IMR-90 (cell line): ENCODE measurements around the gene ERMP1. TPM values are rescaled to one million over a fixed set of nuclear protein-coding genes. Genes with fewer than 3 reads are reported as not detected.

Experiments used
- ATAC-seq: fragments of 200-7000 bp; cut with Tn5 transposase; 2 replicates; pipeline ENCODE4 v1.9.1; 2020; ENCODE audit warnings: low read depth, mild to moderate bottlenecking, moderate library complexity
- BruUV-seq: library from RNA; stranded (reverse); fragments of 400-500 nt; replicated peaks from 2 replicates; lab custom pipeline; 2021; lab: Mats Ljungman, UMichigan
- CTCF ChIA-PET: fragments of 300-600 bp; formaldehyde crosslinking; extraction: SDS; loops from one replicate; lab custom pipeline; 2021; ENCODE audit warnings: antibody characterized with exemption; lab: Yijun Ruan, JAX
- POLR2A ChIA-PET: fragments of 300-600 bp; sonication (Branson Sonifier 250); formaldehyde crosslinking; loops from one replicate; lab custom pipeline; 2022; ENCODE audit warnings: antibody characterized with exemption; ENCODE audit not compliant: unreplicated experiment; lab: Charles Lee
- DNase-seq: peaks from one replicate; pipeline ENCODE4 v3.0.0; 2013
- H2AFZ ChIP-seq: replicated peaks from 2 replicates; pipeline ENCODE3; 2013; ENCODE audit warnings: low read length, mild to moderate bottlenecking; ENCODE audit not compliant: poor library complexity
- H2AK5ac ChIP-seq: 2 replicates; pipeline ENCODE4 v1.6.1; 2013; ENCODE audit warnings: low read depth, low read length, inconsistent platforms
- H2AK9ac ChIP-seq: replicated peaks from 2 replicates; pipeline ENCODE3; 2013; ENCODE audit warnings: mild to moderate bottlenecking, low read depth, low read length, moderate library complexity; ENCODE audit not compliant: poor library complexity
- H2BK120ac ChIP-seq: 2 replicates; pipeline ENCODE4 v1.6.1; 2013; ENCODE audit warnings: low read depth, low read length, inconsistent platforms
- H2BK15ac ChIP-seq: 3 replicates; pipeline ENCODE4 v1.6.1; 2013; ENCODE audit warnings: low read depth, low read length, inconsistent platforms
- H2BK20ac ChIP-seq: 2 replicates; pipeline ENCODE4 v1.6.1; 2013; ENCODE audit warnings: low read depth, mild to moderate bottlenecking, inconsistent platforms, low read length, moderate library complexity
- H2BK5ac ChIP-seq: 2 replicates; pipeline ENCODE4 v1.6.1; 2013; ENCODE audit warnings: mild to moderate bottlenecking, low read depth, low read length, inconsistent platforms; ENCODE audit not compliant: poor library complexity, severe bottlenecking
- H3K14ac ChIP-seq: replicated peaks from 2 replicates; pipeline ENCODE4 v1.6.1; 2013; ENCODE audit warnings: low read depth, low read length, inconsistent platforms
- H3K18ac ChIP-seq: 2 replicates; pipeline ENCODE4 v1.6.1; 2013; ENCODE audit warnings: low read depth, low read length, control low read depth
- H3K23ac ChIP-seq: 2 replicates; pipeline ENCODE4 v1.6.1; 2013; ENCODE audit warnings: low read depth, low read length, inconsistent platforms
- H3K27ac ChIP-seq: 2 replicates; pipeline ENCODE4 v1.5.1; 2013; ENCODE audit warnings: mild to moderate bottlenecking, control low read depth, low read length; ENCODE audit not compliant: insufficient read depth
- H3K27me3 ChIP-seq: 2 replicates; pipeline ENCODE4 v1.6.1; 2013; ENCODE audit warnings: low read length; ENCODE audit not compliant: control insufficient read depth, insufficient read depth
- H3K36me3 ChIP-seq: 2 replicates; pipeline ENCODE4 v1.6.1; 2013; ENCODE audit warnings: low read length, mixed read lengths; ENCODE audit not compliant: control insufficient read depth, insufficient read depth
- H3K4ac ChIP-seq: 2 replicates; pipeline ENCODE4 v1.6.1; 2013; ENCODE audit warnings: low read depth, low read length, inconsistent platforms
- H3K4me1 ChIP-seq: 2 replicates; pipeline ENCODE4 v1.6.1; 2013; ENCODE audit warnings: low read length, mixed read lengths; ENCODE audit not compliant: control insufficient read depth, insufficient read depth
- H3K4me2 ChIP-seq: 2 replicates; pipeline ENCODE4 v1.6.1; 2013; ENCODE audit warnings: low read depth, mild to moderate bottlenecking, control low read depth, low read length, moderate library complexity
- H3K4me3 ChIP-seq: 2 replicates; pipeline ENCODE4 v1.5.1; 2013; ENCODE audit warnings: low read depth, mild to moderate bottlenecking, control low read depth, low read length, moderate library complexity; ENCODE audit not compliant: insufficient read depth
- H3K56ac ChIP-seq: 2 replicates; pipeline ENCODE4 v1.6.1; 2013; ENCODE audit warnings: low read length, inconsistent platforms; ENCODE audit not compliant: insufficient read depth; ENCODE audit errors: extremely low read depth
- H3K79me1 ChIP-seq, 2 experiments: 2 replicates each; pipeline ENCODE4 v1.6.1; 2013; ENCODE audit warnings: low read length in 2 of 2, inconsistent platforms in 1 of 2, low read depth in 1 of 2
- H3K9ac ChIP-seq: 2 replicates; pipeline ENCODE4 v1.6.1; 2013; ENCODE audit warnings: low read depth, low read length, control low read depth
- H3K9me1 ChIP-seq: 2 replicates; pipeline ENCODE4 v1.6.1; 2013; ENCODE audit warnings: low read length, inconsistent platforms; ENCODE audit not compliant: insufficient read depth
- H3K9me3 ChIP-seq: 2 replicates; pipeline ENCODE4 v1.6.1; 2013; ENCODE audit warnings: low read length; ENCODE audit not compliant: control insufficient read depth, insufficient read depth
- H4K20me1 ChIP-seq: 2 replicates; pipeline ENCODE4 v1.6.1; 2013; ENCODE audit warnings: low read length, inconsistent platforms; ENCODE audit not compliant: insufficient read depth
- H4K5ac ChIP-seq: 2 replicates; pipeline ENCODE4 v1.6.1; 2013; ENCODE audit warnings: mild to moderate bottlenecking, low read depth, low read length, control low read depth
- H4K8ac ChIP-seq, 2 experiments: 2 replicates each; pipeline ENCODE4 v1.6.1; 2013; ENCODE audit warnings: low read depth in 2 of 2, low read length in 2 of 2, control low read depth in 1 of 2, inconsistent platforms in 1 of 2
- H4K91ac ChIP-seq: 2 replicates; pipeline ENCODE4 v1.6.1; 2013; ENCODE audit warnings: low read depth, low read length, inconsistent platforms; ENCODE audit not compliant: insufficient read depth
- BHLHE40 ChIP-seq: fragments of 150-350 bp; IDR thresholded peaks from 2 replicates; pipeline ENCODE4 v1.6.1; 2016; ENCODE audit warnings: mild to moderate bottlenecking, low read depth, low read length
- CHD1 ChIP-seq: IDR thresholded peaks from 2 replicates; pipeline ENCODE4 v1.6.1; 2012; ENCODE audit warnings: low read depth, low read length, improper control_type of control experiment
- ELK1 ChIP-seq: fragments of 150-350 bp; IDR thresholded peaks from 2 replicates; pipeline ENCODE4 v1.6.1; 2016; ENCODE audit warnings: low read depth, mild to moderate bottlenecking, low read length, moderate library complexity, borderline replicate concordance
- MAFK ChIP-seq: IDR thresholded peaks from 2 replicates; pipeline ENCODE4 v1.6.1; 2012; ENCODE audit warnings: low read depth, low read length, improper control_type of control experiment
- MAZ ChIP-seq: IDR thresholded peaks from 2 replicates; pipeline ENCODE4 v1.6.1; 2012; ENCODE audit warnings: low read depth, mild to moderate bottlenecking, low read length, improper control_type of control experiment, moderate library complexity, borderline replicate concordance
- RAD21 ChIP-seq: IDR thresholded peaks from 2 replicates; pipeline ENCODE4 v1.6.1; 2012; ENCODE audit warnings: low read length, improper control_type of control experiment
- SMC3 ChIP-seq: fragments of 150-350 bp; IDR thresholded peaks from 2 replicates; pipeline ENCODE4 v1.6.1; 2016; ENCODE audit warnings: low read depth, mild to moderate bottlenecking, antibody characterized with exemption, low read length, moderate library complexity
- WGBS, 2 experiments: methylation state at CpG; one replicate each; pipeline versions ENCODE4 v1.1.5 to v1.1.7; 2013; ENCODE audit warnings: missing lambda C conversion rate in 2 of 2; ENCODE audit not compliant: insufficient read length in 1 of 2; ENCODE audit errors: extremely low coverage in 2 of 2; 5-methylcytosine and 5-hydroxymethylcytosine counted together
- dilution Hi-C: fragments of 300-500 bp; cut with HindIII; formaldehyde crosslinking; loops from one replicate; pipeline ENCODE4 v1.14.3; 2018; ENCODE audit warnings: low sequenced_read_pairs; ENCODE audit not compliant: unreplicated experiment
- in situ Hi-C: fragments of 300-500 bp; cut with MboI; formaldehyde crosslinking; loops from 3 replicates; pipeline ENCODE4 v1.14.3; 2019; ENCODE audit warnings: low sequenced_read_pairs, inconsistent platforms, mixed read lengths
- intact Hi-C: fragments of 100-400 bp; cut with micrococcal nuclease; formaldehyde crosslinking; loops from 2 replicates; pipeline ENCODE4 v1.10.0; 2022
- polyA plus RNA-seq, 3 experiments: library from polyadenylated mRNA; depleted of rRNA; stranded (reverse); fragments of >200 nt; gene quantifications; 2 replicates each; pipeline ENCODE4 v1.2.3, GENCODE V29; 2012; ENCODE audit warnings: low replicate concordance in 1 of 3
- total RNA-seq: library from RNA; depleted of rRNA; stranded (reverse); fragments of >200 nt; gene quantifications from 2 replicates; pipeline ENCODE4 v1.2.3, GENCODE V29; 2012

ERMP1 gene
- total and polyA plus RNA-seq, 2 of the 4 experiments (the other 2 are of a cell fraction), result 2.2 to 4.7 TPM

- H4K8ac ChIP-seq, result no peak overlapping the region; a peak in 1 of 4 replicates
- no peak overlapping the region for H4K5ac ChIP-seq
- H3K4me2 ChIP-seq, result no peak overlapping the region
- ChIA-PET POLR2A (no interaction called here), CTCF (interaction anchor here (0.6 kb wide), 1 partner anchor 200 kb away, joined by 3 read pairs; no protein-coding TSS in a partner anchor)
- H2BK15ac ChIP-seq, result no peak overlapping the region
- H2AK9ac ChIP-seq, result no peak overlapping the region
- no peak overlapping the region for H2AK5ac ChIP-seq
- H3K27ac ChIP-seq, result no peak overlapping the region
- H3K56ac ChIP-seq, result no peak overlapping the region
- no peak overlapping the region for H2BK20ac ChIP-seq
- H3K23ac ChIP-seq, result peak overlapping the region; percentile 55; the same call in 1 of the 2 replicates
- no peak overlapping the region for H2BK120ac ChIP-seq
- no peaks in the 10 kb centered on the region for H3K9me3 ChIP-seq
- H4K91ac ChIP-seq, result no peak overlapping the region
- H2BK5ac ChIP-seq, result no peak overlapping the region
- in situ Hi-C loops (no loop called here), intact Hi-C loops (no loop called here), dilution Hi-C loops (no loop called here)
- no peaks in the 10 kb centered on the region for H3K79me1 ChIP-seq
- no peak overlapping the region for H3K4ac ChIP-seq
- H3K4me3 ChIP-seq, result no peak overlapping the region
- BruUV-seq, result no TSS peak
- no peak for DNase-seq
- H3K36me3 ChIP-seq, result no peaks in the 10 kb centered on the region
- no peaks in the 10 kb centered on the region for H3K9me1 ChIP-seq
- H3K18ac ChIP-seq, result no peak overlapping the region
- WGBS, 2 experiments, result 47% methylated on average over 2 of the region's 2 CpGs; no CpG with 5 or more reads in 1 of the 2 experiments
- no peak overlapping the region for H3K14ac ChIP-seq
- ATAC-seq, result no peak
- TF ChIP-seq RAD21 (no peak), BHLHE40 (no peak), ELK1 (no peak), MAZ (no peak), SMC3 (no peak), MAFK (no peak), CHD1 (no peak)
- H3K27me3 ChIP-seq, result no peaks in the 10 kb centered on the region
- no peak overlapping the region for H2AFZ ChIP-seq
- H4K20me1 ChIP-seq, result no peaks in the 10 kb centered on the region
- no peak overlapping the region for H3K9ac ChIP-seq
- H3K4me1 ChIP-seq, result no peaks in the 10 kb centered on the region
These were observed 38.9 kb upstream of the ERMP1 start for GRCh38 chr9:5871785-5872184.
